CD4-positive, alpha-beta T cell treated with Interleukin-6 for 4 hours (primary cell): Measurements from ENCODE around the gene MYH1.
"Not testable (repeated sequence)": the region's sequence is repeated elsewhere in the genome, so short reads cannot be mapped to it uniquely, and the experiment has no call there.

Experiments
- DNase-seq: peaks from one replicate; pipeline ENCODE4 v3.0.0-alpha.2; 2020; ENCODE audit warnings: mixed read lengths

The MYH1 gene

GRCh38 chr17:10518271-10519037, at the start of gene MYH1:
TSS of gene MYH1 (minus strand) at chr17:10518542. CDS start at chr17:10516642, 1,900 bp downstream.
- DNase-seq, result no peak

- DNase-seq, result no peak
Observed at GRCh38 chr17:10563991-10564660, 45.8 kb upstream of the MYH1 start.

- DNase-seq, result no peak
Observed at GRCh38 chr17:10558049-10558448, 39.7 kb upstream of the MYH1 start.

GRCh38 chr17:10557422-10557821, 39.1 kb upstream of the MYH1 start:
- DNase-seq, result no peak

- DNase-seq, result no peak
Observed at GRCh38 chr17:10556301-10557005, 38.1 kb upstream of the MYH1 start.

- no peak for DNase-seq
Observed at GRCh38 chr17:10550014-10550413, 31.7 kb upstream of the MYH1 start.

GRCh38 chr17:10549096-10549842, 30.9 kb upstream of the MYH1 start, which contains the start of gene MYH2:
TSS of gene MYH2 (minus strand) at chr17:10549658. CDS start at chr17:10547920, 1,738 bp downstream.
- no peak for DNase-seq

- no peak for DNase-seq
Observed at GRCh38 chr17:10547351-10547750, 29.0 kb upstream of the MYH1 start.

GRCh38 chr17:10543486-10543885, 25.1 kb upstream of the MYH1 start:
- DNase-seq, result not testable (repeated sequence)

- not testable (repeated sequence) for DNase-seq
Observed at GRCh38 chr17:10541179-10541578, 22.8 kb upstream of the MYH1 start.

GRCh38 chr17:10532026-10532425, 13.7 kb upstream of the MYH1 start:
- DNase-seq, result no peak

- DNase-seq, result no peak
Observed at GRCh38 chr17:10527419-10527818, 9.1 kb upstream of the MYH1 start.

GRCh38 chr17:10526517-10526916, 8.2 kb upstream of the MYH1 start:
- no peak for DNase-seq

- DNase-seq, result no peak
Observed at GRCh38 chr17:10523064-10523463, 4.7 kb upstream of the MYH1 start.

GRCh38 chr17:10521949-10522348, 3.6 kb upstream of the MYH1 start:
- DNase-seq, result no peak

- DNase-seq, result no peak
Observed at GRCh38 chr17:10516638-10517037, 1.7 kb downstream of the MYH1 start.

- no peak for DNase-seq
Observed at GRCh38 chr17:10516065-10516464, 2.3 kb downstream of the MYH1 start.

GRCh38 chr17:10513299-10514067, 4.9 kb downstream of the MYH1 start:
- DNase-seq, result no peak

- DNase-seq, result no peak
Observed at GRCh38 chr17:10512856-10513255, 5.5 kb downstream of the MYH1 start.

- no peak for DNase-seq
Observed at GRCh38 chr17:10499950-10500349, 18.4 kb downstream of the MYH1 start.

- DNase-seq, result no peak
Observed at GRCh38 chr17:10492004-10492403, 26.3 kb downstream of the MYH1 start.

GRCh38 chr17:10482252-10482651, 36.1 kb downstream of the MYH1 start:
- no peak for DNase-seq
